Measurements from ENCODE around the gene NLRP7.

NLRP7 gene

DNA sequence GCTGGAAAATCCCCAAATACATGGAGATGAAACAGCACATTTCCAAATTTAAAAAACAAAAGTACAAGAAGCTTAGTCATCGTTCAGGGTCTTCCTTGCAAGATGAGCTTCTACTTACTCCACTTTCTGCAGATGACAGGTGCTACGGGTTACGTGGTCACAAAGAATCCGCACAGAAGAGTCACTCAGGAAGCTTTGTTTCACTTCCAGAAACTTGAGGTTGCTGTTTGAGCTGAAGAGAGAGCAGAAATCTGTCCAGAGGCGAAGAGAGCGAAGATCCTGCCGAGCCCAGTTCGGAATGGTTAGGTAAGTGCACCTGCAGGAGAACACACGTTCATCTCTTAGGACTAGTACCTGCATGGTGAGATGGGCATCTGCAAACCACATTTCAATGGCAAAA, 9.4 kb downstream of the NLRP7 start:
- no peak for TF ChIP-seq EZH2phosphoT487 (conservative IDR thresholded peaks at IDR 0.05; ENCODE audit: low read length)
- no peak for TF ChIP-seq CTCF (IDR thresholded peaks at IDR 0.05; ENCODE audit: insufficient read depth, low read length, poor library complexity, severe bottlenecking)
- Histone ChIP-seq H3F3A (ENCODE audit: insufficient read depth) (peaks cover 6% of the 10 kb centered on the region), H2AFZ (ENCODE audit: low read depth, low read length, severe bottlenecking) (no peak overlapping the region), H3K36me3 (ENCODE audit: low read length) (peaks cover 26% of the 10 kb centered on the region), H3K9ac (ENCODE audit: low read length) (peak overlapping the region; percentile 74), H4K20me1 (ENCODE audit: low read depth, low read length) (no peaks in the 10 kb centered on the region), H3K27me3 (ENCODE audit: low read length) (no peaks in the 10 kb centered on the region), H3K27ac (ENCODE audit: low read depth, low read length) (peak overlapping the region; percentile 84), H3K9me3 (ENCODE audit: insufficient read depth, low read length) (no peaks in the 10 kb centered on the region), H3K9me2 (replicated peaks; ENCODE audit: insufficient read depth, low read length) (no peaks in the 10 kb centered on the region), H3K4me2 (ENCODE audit: low read depth, low read length, poor library complexity, severe bottlenecking) (peak overlapping the region; percentile 76), H3K79me2 (ENCODE audit: insufficient read depth, low read length) (peaks cover 41% of the 10 kb centered on the region), H3K4me3 (ENCODE audit: insufficient read depth, low read length, poor library complexity, severe bottlenecking) (peak overlapping the region; percentile 81)

DNA sequence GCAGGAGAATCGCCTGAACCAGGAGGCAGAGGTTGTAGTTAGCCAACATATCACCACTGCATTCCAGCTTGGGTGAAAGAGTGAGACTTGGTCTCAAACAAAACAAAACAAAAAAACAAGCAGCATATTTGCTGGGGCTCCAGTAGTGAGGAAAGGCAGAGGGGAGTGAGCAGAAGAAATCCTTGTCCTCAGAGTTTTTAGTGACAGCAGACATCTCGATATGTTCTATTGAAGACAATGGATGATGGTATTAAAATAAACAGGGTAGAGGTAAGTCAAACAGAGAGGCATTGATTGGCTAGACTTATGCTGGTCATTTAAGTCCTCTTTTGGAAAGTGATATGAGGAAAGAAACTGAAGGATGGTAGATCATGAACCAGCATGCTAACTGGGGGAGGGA, 19.0 kb downstream of the NLRP7 start:
- TF ChIP-seq EZH2phosphoT487 (conservative IDR thresholded peaks at IDR 0.05; ENCODE audit: low read length), result no peak
- TF ChIP-seq CTCF (IDR thresholded peaks at IDR 0.05; ENCODE audit: insufficient read depth, low read length, poor library complexity, severe bottlenecking), result no peak
- H3K27me3 ChIP-seq (ENCODE audit: low read length), result no peaks in the 10 kb centered on the region
- peaks cover 54% of the 10 kb centered on the region for H3K36me3 ChIP-seq (ENCODE audit: low read length)
- H4K20me1 ChIP-seq (ENCODE audit: low read depth, low read length), result no peaks in the 10 kb centered on the region
- H3K79me2 ChIP-seq (ENCODE audit: insufficient read depth, low read length), result no peaks in the 10 kb centered on the region; the same call in 1 of the 2 replicates
- no peak overlapping the region for H3K4me2 ChIP-seq (ENCODE audit: low read depth, low read length, poor library complexity, severe bottlenecking)
- no peaks in the 10 kb centered on the region; the same call in none of the 2 replicates for H3F3A ChIP-seq (ENCODE audit: insufficient read depth)
- no peak overlapping the region for H3K27ac ChIP-seq (ENCODE audit: low read depth, low read length)
- peaks cover 7% of the 10 kb centered on the region; the same call in 1 of the 2 replicates for H3K9me3 ChIP-seq (ENCODE audit: insufficient read depth, low read length)
- no peak overlapping the region for H3K4me3 ChIP-seq (ENCODE audit: insufficient read depth, low read length, poor library complexity, severe bottlenecking)
- no peaks in the 10 kb centered on the region for H3K9me2 ChIP-seq (replicated peaks; ENCODE audit: insufficient read depth, low read length)
- H3K9ac ChIP-seq (ENCODE audit: low read length), result no peak overlapping the region
- no peak overlapping the region for H2AFZ ChIP-seq (ENCODE audit: low read depth, low read length, severe bottlenecking)

DNA sequence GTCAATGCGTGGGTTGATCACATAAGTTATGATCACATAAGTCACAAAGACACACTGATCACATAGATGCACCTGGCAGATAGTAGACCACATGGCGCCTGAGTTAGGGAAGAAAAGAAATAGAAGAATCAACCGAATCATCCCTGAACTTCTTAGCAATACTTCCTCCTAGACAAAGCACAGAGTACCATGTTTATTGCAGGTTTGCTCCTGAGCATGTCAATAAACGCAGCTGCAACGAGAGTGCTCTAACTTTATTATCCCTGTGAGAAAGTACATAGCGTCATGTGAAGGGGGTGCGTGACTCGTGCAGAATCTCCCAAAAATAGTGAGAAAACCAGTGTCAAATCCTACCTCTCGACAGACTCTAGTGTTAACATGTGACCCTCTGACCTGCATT, 24.1 kb downstream of the NLRP7 start:
- H4K20me1 ChIP-seq (ENCODE audit: low read depth, low read length), result no peaks in the 10 kb centered on the region
- H3K9me3 ChIP-seq (ENCODE audit: insufficient read depth, low read length), result peaks cover 2% of the 10 kb centered on the region; the same call in 1 of the 2 replicates

More for the DNA sequence above, 24.1 kb downstream of the NLRP7 start:
- H3K9me2 ChIP-seq (replicated peaks; ENCODE audit: insufficient read depth, low read length), result no peaks in the 10 kb centered on the region
- H2AFZ ChIP-seq (ENCODE audit: low read depth, low read length, severe bottlenecking), result no peak overlapping the region
- H3K36me3 ChIP-seq (ENCODE audit: low read length), result peaks cover 20% of the 10 kb centered on the region
- H3K27me3 ChIP-seq (ENCODE audit: low read length), result no peaks in the 10 kb centered on the region
- no peak for TF ChIP-seq CTCF (IDR thresholded peaks at IDR 0.05; ENCODE audit: insufficient read depth, low read length, poor library complexity, severe bottlenecking)
- TF ChIP-seq EZH2phosphoT487 (conservative IDR thresholded peaks at IDR 0.05; ENCODE audit: low read length), result no peak
- H3F3A ChIP-seq (ENCODE audit: insufficient read depth), result peaks cover 9% of the 10 kb centered on the region
- no peak overlapping the region for H3K4me3 ChIP-seq (ENCODE audit: insufficient read depth, low read length, poor library complexity, severe bottlenecking)
- no peaks in the 10 kb centered on the region; the same call in 1 of the 2 replicates for H3K79me2 ChIP-seq (ENCODE audit: insufficient read depth, low read length)
- no peak overlapping the region for H3K9ac ChIP-seq (ENCODE audit: low read length)
- H3K27ac ChIP-seq (ENCODE audit: low read depth, low read length), result no peak overlapping the region
- H3K4me2 ChIP-seq (ENCODE audit: low read depth, low read length, poor library complexity, severe bottlenecking), result no peak overlapping the region
